HG03095 (cell line): Measurements from ENCODE around the gene FAT1.
"Not testable (repeated sequence)": the region's sequence is repeated elsewhere in the genome, so short reads cannot be mapped to it uniquely, and the experiment has no call there.

ENCODE experiments used
- ATAC-seq: cut with Tn5 transposase; IDR thresholded peaks from one replicate; pipeline ENCODE4 v1.9.1; 2021; ENCODE audit warnings: moderate library complexity; ENCODE audit not compliant: unreplicated experiment

FAT1 gene

DNA sequence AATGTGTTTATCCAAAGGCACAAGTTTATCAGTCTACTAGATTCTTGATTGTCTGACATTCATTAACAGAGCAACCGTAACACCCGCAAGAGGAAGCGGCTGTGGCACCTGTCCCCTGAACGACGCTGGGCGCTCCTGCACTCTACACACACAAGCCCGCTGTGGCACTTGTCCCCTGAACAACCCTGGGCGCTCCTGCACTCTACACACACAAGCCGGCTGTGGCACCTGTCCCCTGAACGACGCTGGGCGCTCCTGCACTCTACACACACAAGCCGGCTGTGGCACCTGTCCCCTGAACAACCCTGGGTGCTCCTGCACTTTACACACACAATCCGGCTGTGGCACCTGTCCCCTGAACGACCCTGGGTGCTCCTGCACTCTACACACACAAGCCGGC lies 64.2 kb downstream of the FAT1 start:
- ATAC-seq: not testable (repeated sequence)

DNA sequence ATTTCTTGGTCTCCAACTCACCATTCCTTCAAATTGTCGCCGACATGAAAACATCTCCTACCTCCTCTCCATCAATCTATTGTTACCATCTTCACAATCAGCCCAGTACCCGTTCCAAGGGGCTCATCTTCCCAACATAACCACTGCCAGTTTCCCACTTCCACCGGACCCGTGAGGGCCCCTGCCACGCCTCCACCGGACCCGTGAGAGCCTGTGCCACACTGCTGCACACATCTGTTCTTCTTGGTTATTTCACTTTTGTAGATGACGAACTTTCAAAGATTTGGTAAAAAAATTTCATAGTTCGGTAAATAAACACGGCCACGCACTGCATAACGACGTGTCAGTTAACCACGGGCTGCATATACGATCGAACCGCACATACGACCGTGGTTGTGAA lies 65.0 kb downstream of the FAT1 start:
- no peak for ATAC-seq

DNA sequence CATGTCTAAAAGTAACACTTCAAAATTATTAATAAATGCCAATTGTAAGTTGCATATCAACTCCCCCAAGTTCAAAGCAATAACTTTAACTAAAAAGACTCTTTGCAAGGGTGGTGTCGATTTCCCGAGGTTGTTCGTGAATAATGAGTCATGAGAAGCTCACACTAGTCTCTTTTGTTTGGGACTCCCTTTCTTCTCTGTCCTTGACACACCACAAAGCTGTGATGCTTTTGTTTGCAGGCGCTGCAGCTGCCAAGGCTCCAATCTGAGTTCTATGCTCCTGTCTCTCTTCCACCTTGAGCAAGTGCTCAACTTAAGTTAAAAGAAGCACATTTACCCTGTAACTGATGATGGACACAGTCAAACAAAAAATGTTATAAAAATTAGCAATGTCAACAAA lies 65.9 kb downstream of the FAT1 start:
- ATAC-seq: no peak

DNA sequence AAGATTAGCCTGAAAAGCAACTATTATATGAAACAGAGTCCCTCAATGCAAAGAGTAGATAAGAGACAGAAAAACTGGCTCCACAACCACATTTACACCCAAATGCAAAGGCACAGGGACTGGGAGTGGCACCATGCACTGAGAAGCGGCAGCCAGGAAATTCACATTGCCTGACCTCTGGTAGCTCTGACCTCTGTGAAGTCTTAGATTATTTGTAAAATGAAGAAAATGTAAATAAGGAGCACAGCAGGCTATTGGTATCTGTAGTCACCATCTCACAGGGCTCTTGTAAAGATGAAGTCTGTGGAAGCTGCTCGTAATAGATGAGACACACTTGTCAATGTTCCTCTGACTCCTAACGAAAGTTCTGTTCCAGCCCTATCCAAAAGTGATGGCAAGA lies 69.7 kb downstream of the FAT1 start:
- ATAC-seq: no peak

DNA sequence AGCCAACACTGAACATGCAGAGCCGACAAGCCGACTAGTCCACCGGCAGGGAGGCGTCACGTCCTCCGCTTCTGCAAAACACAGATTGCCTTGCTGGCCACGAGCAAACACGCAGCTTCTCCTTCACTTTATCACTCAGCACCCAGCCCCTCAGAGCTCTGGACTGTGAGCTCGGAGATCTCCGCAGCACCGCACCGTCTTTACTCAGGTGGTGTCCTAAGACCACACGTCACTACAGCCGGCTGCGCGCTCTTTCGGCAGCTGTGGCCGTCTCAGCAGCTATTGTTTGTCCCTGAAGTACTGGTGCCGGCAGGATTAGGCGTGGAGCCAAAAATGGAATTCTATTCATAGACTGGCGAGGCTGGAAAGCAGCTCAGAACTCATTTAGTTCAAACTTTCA lies 72.0 kb downstream of the FAT1 start:
- ATAC-seq: no peak

DNA sequence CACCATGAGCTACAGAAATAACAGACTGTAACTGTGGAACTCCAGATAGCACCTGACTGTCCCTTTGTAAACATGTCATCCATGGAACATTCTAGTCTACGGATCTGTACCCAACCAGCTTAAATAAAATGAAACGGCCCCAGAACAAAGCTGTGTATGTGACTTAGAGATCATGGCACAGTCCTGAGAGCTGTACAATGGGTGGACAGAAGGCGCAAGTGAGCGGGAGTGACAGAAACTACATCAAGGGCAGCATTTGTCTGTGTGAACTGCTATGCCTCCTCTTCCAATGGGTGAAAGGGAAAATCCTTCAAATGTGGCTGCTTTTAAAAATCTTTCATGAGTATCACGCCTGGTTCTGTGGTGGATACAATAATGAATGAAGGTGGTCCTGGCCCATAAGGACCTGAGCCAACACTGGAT lies 72.5 kb downstream of the FAT1 start:
- no peak for ATAC-seq

DNA sequence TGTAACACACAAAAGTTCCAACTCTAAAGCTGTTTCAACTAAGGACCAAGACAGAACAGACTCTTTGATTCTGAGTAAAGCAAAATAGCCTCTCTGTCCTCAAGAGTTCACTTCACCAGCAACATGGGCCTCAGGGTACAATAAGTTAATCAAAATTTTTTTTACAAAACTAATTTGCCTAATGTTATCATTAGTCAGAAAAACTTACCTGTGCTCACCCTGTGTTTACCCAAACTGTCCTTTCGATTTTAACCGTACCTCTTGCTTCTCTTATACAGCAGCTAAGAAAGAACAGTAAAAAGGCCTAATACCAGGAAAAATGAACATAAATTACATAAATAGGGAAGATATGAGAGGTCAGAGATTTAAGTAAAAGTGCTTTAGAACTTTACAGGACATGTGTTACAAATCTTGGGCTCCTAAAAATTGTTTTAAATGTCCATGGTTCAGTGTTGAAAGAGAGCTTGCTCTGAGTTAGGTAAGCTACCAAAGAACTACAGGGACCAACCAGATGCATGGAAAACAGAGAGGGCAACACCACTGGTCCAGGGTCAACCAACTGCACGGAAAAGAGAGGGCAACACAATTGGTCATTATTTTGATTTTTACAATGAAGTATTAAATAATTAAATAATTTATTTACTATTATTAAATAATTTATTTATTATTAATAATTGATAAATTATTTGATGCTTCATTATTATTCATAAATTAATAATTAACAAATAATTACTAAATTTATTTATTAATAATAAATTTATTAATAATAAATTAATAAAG lies 73.1 kb downstream of the FAT1 start:
- ATAC-seq: no peak

DNA sequence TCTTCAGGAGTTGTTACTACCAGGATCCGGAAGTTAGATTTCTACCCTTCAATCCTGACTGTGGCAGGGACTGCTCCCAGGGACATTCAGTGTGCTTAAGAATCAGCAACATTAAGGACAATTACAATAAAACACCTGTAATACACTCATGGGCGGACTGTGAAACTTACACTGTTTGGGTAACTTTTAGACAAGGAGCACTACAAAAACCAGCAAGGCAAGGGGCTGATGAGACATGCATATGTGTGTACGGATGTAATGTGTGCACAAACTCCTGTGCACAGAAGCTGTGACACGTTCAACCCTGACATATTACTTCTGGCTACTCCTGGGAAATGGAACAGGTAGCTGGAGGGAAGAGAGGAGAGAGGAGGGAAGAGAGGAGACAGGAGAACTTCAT lies 75.8 kb downstream of the FAT1 start:
- ATAC-seq: no peak

DNA sequence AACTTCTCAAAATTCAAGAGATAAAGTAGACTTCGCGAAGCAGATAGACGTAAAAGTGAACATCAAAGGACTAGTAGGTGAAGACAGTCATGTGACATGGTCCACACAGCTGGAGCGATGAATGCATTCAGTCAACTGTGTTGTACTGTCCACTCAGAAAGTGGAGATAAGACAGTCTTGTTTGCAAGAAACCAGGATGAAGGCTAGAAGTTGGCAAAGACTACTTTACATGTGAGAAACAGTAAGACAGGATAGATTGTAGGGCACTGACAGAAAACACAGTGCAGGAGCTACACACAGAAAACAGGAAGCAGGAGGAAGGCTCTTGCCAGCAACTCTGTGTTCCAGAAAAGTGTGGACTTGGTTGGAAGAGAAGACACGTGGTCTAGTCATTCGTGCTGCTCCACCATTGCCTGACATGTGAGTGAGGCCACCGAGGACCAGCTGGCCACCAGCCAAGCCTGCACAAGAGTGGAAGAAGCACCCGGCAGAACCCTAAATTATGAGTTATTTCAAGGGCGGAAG lies 78.9 kb downstream of the FAT1 start:
- ATAC-seq: no peak

DNA sequence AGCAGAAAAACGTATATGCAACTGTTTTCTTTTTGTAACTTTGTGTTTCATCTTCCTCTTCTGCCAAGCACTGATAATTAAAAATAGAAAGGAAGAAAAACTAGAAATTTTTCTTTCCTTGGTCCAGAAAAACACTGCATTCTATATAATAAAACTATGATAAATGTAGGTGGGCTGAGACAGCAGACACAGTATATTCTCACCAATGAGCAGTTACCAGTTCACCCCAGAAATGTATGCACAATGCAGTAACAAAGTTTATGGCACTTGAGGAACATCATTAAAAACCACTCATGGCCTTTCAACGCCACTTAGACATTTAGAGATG lies 79.4 kb downstream of the FAT1 start:
- ATAC-seq: no peak

DNA sequence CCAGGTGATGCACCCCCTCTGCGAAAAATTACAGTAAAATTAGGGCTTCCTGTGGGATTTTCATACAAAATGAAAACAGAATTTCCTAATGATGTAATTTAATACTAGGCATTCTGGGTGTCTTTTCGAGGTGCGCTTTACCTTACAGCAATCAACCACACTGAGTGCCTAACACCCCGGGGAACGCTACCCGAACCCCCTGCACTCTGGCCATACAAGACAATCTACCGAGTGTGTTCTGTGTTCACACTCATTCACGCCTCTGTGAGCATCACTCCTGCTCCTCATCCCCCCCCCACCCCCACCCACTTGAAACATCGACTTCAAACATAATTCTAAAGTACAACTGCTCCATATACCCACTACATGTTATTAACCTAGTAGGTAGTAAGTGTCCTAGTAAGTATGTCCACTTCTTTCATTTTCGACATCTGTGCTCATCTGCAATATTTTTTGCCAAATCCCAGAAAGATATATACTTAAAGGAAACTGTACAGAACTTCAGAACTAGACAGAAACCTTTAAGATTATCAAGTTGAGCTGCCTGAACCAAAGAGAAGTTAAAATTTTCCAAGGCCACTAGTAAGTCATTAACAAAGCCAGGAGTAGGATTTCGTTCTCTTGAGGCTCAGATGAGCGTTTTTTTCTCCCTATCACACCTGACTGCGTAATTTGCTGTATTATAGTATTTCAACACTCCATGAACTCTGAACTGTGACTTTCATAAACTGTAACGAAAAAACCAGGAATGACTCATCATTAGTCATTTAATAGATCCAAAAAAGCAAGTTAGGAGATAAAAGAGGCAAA lies 80.0 kb downstream of the FAT1 start:
- no peak for ATAC-seq

DNA sequence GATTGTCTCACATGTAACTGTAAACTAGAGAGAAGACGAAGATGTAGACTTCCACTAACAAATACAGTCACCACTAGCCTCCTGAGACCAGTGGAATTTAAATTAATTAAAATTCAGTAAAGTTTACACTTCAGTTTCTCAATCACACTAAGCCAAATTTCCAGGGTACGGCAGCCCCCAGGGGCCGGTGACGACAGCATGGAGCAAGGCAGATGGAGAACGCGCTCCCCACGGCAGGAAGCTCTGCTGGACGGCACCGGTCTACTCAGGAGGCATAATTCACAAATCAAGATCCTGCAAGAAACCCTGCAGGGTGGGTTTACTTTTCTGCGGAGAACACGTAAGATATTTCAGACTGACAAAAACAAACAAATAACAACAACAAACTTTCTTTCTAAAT lies 80.7 kb downstream of the FAT1 start:
- ATAC-seq: no peak

DNA sequence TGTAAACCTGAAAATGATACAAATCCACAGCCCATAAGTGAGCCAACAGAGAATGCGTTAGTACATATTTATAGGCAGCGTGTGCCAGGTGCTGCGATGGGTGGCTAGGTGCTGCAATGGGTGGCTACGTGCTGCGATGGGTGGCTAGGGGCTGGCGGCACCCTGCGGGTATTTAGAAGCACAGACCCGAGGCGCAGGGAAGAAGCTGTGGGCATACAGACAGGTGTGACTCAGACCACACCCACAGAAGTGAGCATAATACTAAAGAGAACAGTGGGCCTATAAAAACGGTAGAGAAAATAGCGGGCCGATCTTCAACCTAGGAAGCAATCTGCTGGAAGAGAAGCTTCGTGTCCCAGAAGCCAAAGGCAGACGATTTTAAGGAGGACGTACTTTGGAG lies 81.1 kb downstream of the FAT1 start:
- no peak for ATAC-seq

DNA sequence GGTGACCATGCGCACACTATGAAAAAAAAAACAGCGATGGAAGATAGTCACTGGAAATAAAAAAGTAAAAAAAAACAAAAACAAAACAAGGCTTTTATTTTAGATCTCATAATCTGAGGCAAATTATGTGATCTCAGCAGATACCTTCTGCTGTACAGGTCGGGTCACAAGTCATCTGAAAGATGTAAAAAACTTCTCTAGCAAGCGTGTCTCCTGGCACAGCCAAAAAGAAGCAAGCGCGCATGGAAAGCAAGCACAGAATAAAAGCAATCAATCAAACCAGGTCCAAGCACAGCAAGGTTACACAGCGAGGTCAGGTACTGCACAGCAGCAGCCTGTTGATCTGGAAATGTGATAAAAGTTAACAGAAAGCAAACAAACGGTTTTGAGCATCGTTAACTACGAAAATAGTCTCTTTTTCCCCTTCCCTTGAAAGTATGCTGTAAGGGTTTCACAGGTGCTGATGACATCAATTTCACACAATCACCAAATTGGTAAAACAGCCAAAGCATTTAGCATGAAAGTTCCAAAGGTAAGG lies 89.0 kb downstream of the FAT1 start:
- ATAC-seq: no peak

DNA sequence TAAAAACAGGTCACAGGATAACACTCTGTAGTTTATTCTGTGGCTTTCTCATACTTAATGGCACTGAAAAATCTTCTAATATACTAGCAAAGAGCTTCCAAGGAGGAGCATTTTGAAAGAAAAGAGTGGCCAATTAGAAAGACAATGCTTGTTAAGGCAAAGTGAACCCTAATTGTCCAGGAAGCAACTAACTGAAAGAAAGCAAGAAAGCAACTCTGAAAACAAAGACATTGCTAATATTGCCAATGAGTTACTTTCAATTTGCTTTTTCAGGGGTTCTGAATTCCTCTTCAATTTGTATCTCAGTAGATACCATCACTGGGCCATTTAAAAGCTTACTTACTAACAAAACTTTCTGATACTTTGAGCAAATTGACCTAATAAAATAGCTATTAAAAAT lies 89.8 kb downstream of the FAT1 start:
- ATAC-seq: no peak

DNA sequence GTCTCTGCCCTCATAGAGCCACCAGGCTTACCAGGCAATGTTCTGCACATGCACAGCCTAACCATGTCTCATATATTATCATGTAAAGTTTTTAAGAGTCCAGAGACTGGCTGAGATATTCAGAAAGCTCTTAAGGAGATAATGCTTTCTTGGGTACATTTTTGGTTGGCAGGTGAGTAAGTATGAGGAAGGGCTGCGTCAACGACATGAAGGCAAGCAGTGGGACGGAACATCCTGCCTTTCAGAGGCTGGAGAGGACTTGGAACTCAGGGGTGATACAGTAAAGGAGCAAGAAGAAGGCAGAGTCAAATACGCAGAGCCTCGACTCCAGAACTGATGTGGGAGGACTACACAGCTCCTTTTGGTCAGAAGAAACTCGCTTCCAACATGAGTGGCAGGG lies 93.5 kb downstream of the FAT1 start:
- no peak for ATAC-seq

DNA sequence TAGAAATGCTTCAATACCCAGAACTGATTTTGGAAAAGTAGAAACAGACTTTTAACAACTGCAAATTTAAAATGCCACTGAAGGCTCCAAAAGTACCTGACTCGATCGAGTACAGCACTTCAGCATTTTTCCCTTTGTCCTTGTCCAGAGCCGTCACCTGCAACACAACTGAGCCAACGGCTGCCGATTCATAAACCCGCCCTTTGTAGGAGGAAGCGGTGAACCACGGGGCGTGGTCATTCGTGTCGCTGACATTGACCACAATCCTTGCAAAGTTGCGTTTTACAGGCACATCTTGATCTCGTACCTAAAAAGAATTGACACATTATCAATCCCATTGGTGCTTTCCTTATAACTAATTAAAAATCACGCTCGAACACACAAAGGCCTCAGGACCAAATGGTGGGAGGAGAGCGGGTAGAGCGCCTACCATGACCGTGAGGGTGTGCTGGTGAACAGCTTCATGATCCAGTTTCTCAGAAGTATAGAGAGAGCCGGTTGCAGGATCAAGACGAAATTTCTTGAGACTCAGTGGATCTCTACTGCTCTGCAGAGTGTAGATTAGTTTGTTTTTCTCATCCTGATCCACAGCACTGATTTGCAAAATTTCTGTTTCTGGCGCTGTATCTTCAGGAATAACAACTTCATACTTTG lies 95.5 kb downstream of the FAT1 start:
- ATAC-seq: no peak

DNA sequence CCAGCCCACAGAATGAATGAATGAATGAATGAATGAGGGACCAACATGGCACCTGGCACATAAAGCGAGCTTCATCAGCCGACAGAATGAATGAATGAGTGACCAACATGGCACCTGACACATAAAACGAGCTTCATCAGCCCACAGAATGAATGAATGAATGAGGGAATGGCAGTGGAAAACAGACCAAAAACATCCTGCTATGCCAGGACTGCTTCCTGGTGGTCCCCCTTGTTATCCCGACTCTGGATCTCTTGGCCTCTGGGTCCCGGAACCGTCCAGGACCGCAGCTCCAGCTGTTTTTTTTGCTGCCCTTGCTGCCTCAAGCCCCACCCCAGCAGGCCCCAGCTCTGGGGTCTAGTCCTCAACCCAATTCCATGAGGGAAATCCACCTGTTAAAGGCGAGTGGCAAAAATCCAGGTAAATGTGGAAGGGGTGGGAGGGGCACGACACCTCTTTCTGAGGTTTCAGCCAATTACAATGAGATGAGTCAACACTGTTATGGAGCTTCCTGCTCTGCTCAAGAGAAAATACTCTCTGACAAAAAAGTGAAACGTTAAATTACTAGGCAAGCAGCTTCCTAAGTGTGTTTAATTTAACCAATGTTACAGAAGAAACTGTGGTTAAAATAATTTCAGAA lies 96.3 kb downstream of the FAT1 start:
- ATAC-seq: no peak

DNA sequence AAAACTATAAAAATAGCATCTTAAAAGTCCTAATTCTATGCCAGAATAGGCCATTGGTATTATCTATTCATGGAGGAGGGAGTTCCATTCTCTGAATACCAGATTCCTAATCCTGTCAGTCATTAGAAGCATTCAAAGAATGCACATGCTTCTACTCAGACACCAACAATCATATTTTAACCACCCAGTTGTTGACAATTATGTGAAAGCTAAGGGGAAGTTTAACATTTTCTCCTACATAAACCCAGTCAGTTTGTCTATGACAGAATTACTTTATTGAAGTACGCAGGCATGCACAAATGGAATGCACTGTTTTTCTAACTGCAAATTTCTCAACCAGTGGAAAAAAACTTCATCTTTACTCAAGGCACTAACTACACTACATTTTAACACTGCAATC lies 98.7 kb downstream of the FAT1 start:
- ATAC-seq: no peak

DNA sequence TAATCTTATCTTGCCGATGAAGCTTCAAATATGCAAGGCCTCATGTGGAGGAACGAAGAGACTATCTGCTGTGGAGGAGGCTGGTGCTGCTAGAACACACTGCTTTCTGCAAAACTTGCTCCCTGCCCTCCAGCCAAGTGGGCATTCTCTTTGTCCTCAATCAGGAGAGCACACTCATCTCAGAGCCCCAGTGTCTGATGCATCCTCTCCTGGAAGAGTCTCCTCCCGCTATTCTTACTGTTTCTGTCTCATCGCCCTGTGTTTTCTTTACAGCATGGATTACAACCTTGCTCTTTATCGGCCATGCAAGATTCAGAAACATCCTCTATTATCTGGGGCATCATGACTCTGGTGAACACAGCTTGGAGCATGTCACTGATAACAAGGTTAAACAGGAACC lies 100.1 kb downstream of the FAT1 start:
- no peak for ATAC-seq

DNA sequence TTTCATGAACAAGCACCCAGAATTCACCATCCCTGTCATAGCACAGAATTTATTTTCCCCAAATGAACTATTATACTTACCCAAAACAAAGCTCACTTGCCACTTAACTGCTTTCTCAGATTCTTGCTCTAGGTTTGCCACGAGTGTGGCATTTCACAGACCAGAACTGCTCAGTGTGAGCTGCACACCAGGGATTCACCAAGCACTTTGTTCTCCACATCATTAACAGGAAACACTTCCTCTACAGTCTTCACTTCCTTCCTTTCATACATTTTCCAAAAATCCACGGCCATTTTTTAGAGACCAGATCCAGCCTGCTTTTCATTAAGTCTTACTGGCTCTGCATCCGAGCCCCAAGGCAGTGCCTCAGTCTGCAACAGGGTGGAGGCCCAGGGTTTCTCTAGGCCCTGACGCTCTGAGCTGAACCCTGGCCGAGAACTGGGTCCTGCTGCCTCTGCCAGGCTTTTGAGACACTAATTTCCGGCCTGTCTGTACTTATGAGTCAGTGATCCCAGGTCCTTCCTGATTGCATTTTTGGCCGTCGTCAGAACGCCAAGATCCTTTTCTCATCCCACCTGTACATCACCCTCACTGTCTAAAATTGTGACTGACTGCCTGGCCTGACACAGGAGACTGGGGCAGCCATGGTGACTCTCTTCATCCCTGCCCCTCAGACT lies 100.7 kb downstream of the FAT1 start:
- no peak for ATAC-seq
